Karpas-422 (cell line): ENCODE measurements around the gene KRT10. TPM values are rescaled to one million over a fixed set of nuclear protein-coding genes. Genes with fewer than 3 reads are reported as not detected.

Experiments used
- DNase-seq: peaks from one replicate; pipeline ENCODE4 v3.0.0-alpha.2; 2015
- H2AFZ ChIP-seq: fragments of 200-600 bp; sonication (generic); 2 replicates; pipeline ENCODE4 v1.6.1; 2014; ENCODE audit warnings: antibody characterized with exemption, low read length, mixed read lengths
- H3K27ac ChIP-seq: fragments of 200-600 bp; sonication (generic); 2 replicates; pipeline ENCODE4 v1.5.1; 2014; ENCODE audit warnings: mild to moderate bottlenecking, low read length, moderate library complexity
- H3K27me3 ChIP-seq: fragments of 200-600 bp; sonication (generic); 2 replicates; pipeline ENCODE4 v1.6.1; 2014; ENCODE audit warnings: low read length, mixed read lengths
- H3K36me3 ChIP-seq: fragments of 200-600 bp; sonication (generic); 2 replicates; pipeline ENCODE4 v1.6.1; 2014; ENCODE audit warnings: low read length, mixed read lengths; ENCODE audit not compliant: insufficient read depth
- H3K4me1 ChIP-seq: fragments of 200-600 bp; sonication (generic); 2 replicates; pipeline ENCODE4 v1.6.1; 2014; ENCODE audit warnings: mild to moderate bottlenecking, low read length, mixed read lengths
- H3K4me2 ChIP-seq: fragments of 200-600 bp; sonication (generic); 2 replicates; pipeline ENCODE4 v1.6.1; 2014; ENCODE audit warnings: low read length, low read depth, mild to moderate bottlenecking; ENCODE audit not compliant: poor library complexity, severe bottlenecking
- H3K4me3 ChIP-seq: fragments of 200-600 bp; sonication (generic); 2 replicates; pipeline ENCODE4 v1.5.1; 2014; ENCODE audit warnings: mild to moderate bottlenecking, antibody characterized with exemption, low read length, mixed read lengths
- H3K79me2 ChIP-seq: fragments of 200-600 bp; sonication (generic); 2 replicates; pipeline ENCODE4 v1.6.1; 2014; ENCODE audit warnings: mild to moderate bottlenecking, low read length, mixed read lengths
- H3K9ac ChIP-seq: fragments of 200-600 bp; sonication (generic); 2 replicates; pipeline ENCODE4 v1.6.0; 2014; ENCODE audit warnings: low read length
- H3K9me2 ChIP-seq: fragments of 200-600 bp; sonication (generic), shearing (Covaris generic); replicated peaks from 2 replicates; pipeline ENCODE4 v1.6.0; 2014; ENCODE audit warnings: mild to moderate bottlenecking, low read length, moderate library complexity; ENCODE audit not compliant: insufficient read depth
- H3K9me3 ChIP-seq: fragments of 300-700, 200-600 bp; sonication (generic); 2 replicates; pipeline ENCODE4 v1.6.1; 2014; ENCODE audit warnings: low read length, mixed read lengths
- H4K20me1 ChIP-seq: fragments of 200-600 bp; sonication (generic); 2 replicates; pipeline ENCODE4 v1.6.1; 2014; ENCODE audit warnings: mild to moderate bottlenecking, antibody characterized with exemption, low read length, low read depth; ENCODE audit not compliant: insufficient read depth
- total RNA-seq: library from RNA; depleted of rRNA; stranded (reverse); fragments of >200 nt; shearing (Covaris generic); gene quantifications from 2 replicates; pipeline ENCODE4 v1.2.3, GENCODE V29; 2014; ENCODE audit warnings: low replicate concordance

Gene KRT10
- total RNA-seq, 1 experiment from 2014 or later, result 14.9 TPM

DNA sequence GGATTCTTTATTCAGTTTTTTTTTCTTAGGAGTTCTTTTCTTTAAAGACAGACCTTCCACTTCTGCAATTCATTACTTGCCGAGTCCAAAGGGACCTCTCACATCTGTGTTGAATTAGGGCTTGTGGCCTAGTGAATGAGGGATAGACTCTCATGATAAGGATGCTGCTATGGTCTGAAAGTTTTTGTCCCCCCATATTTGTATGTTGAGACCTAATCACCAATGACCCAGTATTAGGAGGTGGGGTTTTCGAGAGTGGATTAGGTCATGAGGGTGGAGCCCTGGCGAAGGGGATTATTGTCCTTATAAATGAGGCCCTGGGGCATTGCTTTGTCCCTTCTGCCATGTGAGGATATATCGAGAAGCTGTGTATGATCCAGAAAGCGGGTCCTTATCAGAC is 35.1 kb upstream of the KRT10 start:
- DNase-seq, result no peak
- Histone ChIP-seq H3K9ac (no peak overlapping the region), H3K79me2 (no peaks in the 10 kb centered on the region), H4K20me1 (no peaks in the 10 kb centered on the region), H3K4me3 (no peak overlapping the region), H3K9me2 (no peaks in the 10 kb centered on the region), H3K27ac (no peak overlapping the region), H3K27me3 (no peaks in the 10 kb centered on the region), H2AFZ (no peak overlapping the region), H3K4me2 (no peak overlapping the region), H3K36me3 (no peaks in the 10 kb centered on the region), H3K4me1 (no peaks in the 10 kb centered on the region), H3K9me3 (no peaks in the 10 kb centered on the region)

- Histone ChIP-seq H3K9me2 (no peaks in the 10 kb centered on the region), H3K9me3 (no peaks in the 10 kb centered on the region), H4K20me1 (no peaks in the 10 kb centered on the region), H3K4me2 (no peak overlapping the region), H3K79me2 (no peaks in the 10 kb centered on the region), H3K4me3 (no peak overlapping the region), H2AFZ (no peak overlapping the region), H3K4me1 (no peaks in the 10 kb centered on the region), H3K36me3 (no peaks in the 10 kb centered on the region), H3K27me3 (no peaks in the 10 kb centered on the region), H3K9ac (no peak overlapping the region), H3K27ac (no peak overlapping the region)
- no peak for DNase-seq
Measured at GRCh38 chr17:40854175-40854814, 31.9 kb upstream of the KRT10 start.

- Histone ChIP-seq H2AFZ (no peak overlapping the region), H3K36me3 (no peaks in the 10 kb centered on the region), H3K9me2 (no peaks in the 10 kb centered on the region), H3K27me3 (no peaks in the 10 kb centered on the region), H3K4me3 (no peak overlapping the region), H3K4me1 (no peaks in the 10 kb centered on the region), H3K9me3 (no peaks in the 10 kb centered on the region), H4K20me1 (no peaks in the 10 kb centered on the region), H3K9ac (no peak overlapping the region), H3K79me2 (no peaks in the 10 kb centered on the region), H3K4me2 (no peak overlapping the region), H3K27ac (no peak overlapping the region)
- DNase-seq, result no peak
Measured at GRCh38 chr17:40852364-40852763, 29.9 kb upstream of the KRT10 start.

DNA sequence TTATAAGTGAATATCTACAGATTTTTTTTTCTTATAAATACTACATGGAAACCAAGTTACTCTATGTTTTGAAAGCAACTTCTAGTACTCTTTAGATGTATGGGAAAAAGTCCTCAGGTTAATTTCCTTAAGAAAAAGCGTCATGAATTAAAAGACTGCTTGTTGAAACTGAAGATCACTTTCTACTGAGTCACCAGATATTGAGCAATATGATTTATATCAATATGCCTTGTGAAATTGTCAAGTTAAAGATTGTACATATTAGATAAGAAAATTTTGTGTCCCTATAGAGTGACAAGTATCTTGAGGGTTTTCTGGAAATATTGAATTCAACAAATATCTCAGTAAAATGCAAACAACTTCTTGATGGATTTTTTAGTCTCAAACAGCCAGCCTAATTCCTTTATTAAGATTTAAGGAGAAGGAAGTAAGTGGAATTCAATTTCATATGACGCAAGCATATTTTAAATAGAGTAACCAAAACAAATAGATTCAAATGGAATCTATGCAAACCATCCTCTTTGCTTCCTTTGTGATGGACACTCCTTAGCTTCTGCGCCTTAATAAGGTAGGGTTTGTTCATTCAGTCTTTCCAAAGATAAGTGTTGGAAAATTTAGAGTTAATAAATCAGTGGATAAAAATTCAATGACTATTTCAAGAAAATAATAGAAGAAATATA is 28.0 kb upstream of the KRT10 start:
- Histone ChIP-seq H3K36me3 (no peaks in the 10 kb centered on the region), H3K4me3 (no peak overlapping the region), H3K9ac (no peak overlapping the region), H3K4me1 (no peaks in the 10 kb centered on the region), H3K9me3 (no peaks in the 10 kb centered on the region), H3K9me2 (no peaks in the 10 kb centered on the region), H4K20me1 (no peaks in the 10 kb centered on the region), H3K79me2 (no peaks in the 10 kb centered on the region), H3K27ac (no peak overlapping the region), H3K4me2 (no peak overlapping the region), H3K27me3 (no peaks in the 10 kb centered on the region), H2AFZ (no peak overlapping the region)
- no peak for DNase-seq

GRCh38 chr17:40849723-40850122 is 27.3 kb upstream of the KRT10 start:
- Histone ChIP-seq H3K9me2 (no peaks in the 10 kb centered on the region), H2AFZ (no peak overlapping the region), H3K36me3 (no peaks in the 10 kb centered on the region), H3K4me3 (no peak overlapping the region), H3K9ac (no peak overlapping the region), H3K4me2 (no peak overlapping the region), H3K27me3 (no peaks in the 10 kb centered on the region), H3K4me1 (no peaks in the 10 kb centered on the region), H3K9me3 (no peaks in the 10 kb centered on the region), H3K79me2 (no peaks in the 10 kb centered on the region), H4K20me1 (no peaks in the 10 kb centered on the region), H3K27ac (no peak overlapping the region)
- no peak for DNase-seq

DNA sequence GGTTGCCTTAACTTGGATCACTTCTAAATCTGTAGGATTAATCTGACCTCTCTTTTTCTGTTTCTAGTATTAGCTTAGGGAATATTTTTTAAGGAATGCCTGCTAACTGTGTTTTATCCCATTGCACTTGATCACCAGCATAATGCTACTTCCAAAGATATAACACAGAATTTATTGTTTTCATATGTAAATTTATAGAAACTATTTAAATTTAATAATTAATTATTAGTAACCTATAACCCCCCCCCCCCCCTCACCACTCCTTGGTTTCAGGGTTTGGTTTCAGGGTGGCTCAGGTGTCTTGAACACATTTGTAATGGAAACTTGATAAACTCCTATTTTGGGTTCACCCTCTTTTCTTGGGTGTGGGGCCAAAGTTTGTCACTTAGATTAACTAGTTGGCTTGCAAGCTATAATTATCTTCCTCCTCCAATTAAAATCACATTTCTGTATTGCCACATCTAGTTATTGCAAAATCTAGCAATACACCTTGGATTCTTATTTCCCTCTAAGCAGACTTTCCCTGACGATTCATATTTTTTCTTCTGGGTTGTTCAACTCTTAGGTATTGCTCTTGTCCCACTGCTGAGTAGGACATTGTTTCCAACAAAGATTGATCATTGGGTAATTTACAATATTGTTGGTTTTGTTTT is 26.3 kb upstream of the KRT10 start:
- Histone ChIP-seq H3K36me3 (no peaks in the 10 kb centered on the region), H3K9me3 (no peaks in the 10 kb centered on the region), H3K79me2 (no peaks in the 10 kb centered on the region), H3K9me2 (no peaks in the 10 kb centered on the region), H3K27me3 (no peaks in the 10 kb centered on the region), H2AFZ (no peak overlapping the region), H3K4me1 (no peaks in the 10 kb centered on the region), H3K4me3 (no peak overlapping the region), H4K20me1 (no peaks in the 10 kb centered on the region), H3K27ac (no peak overlapping the region), H3K9ac (no peak overlapping the region), H3K4me2 (no peak overlapping the region)
- DNase-seq, result no peak

- H2AFZ ChIP-seq, result no peak overlapping the region
- H3K4me3 ChIP-seq, result no peak overlapping the region
- H3K9me3 ChIP-seq, result no peaks in the 10 kb centered on the region
- no peak overlapping the region for H3K4me2 ChIP-seq
- no peaks in the 10 kb centered on the region for H3K27me3 ChIP-seq
- H3K4me1 ChIP-seq, result no peaks in the 10 kb centered on the region
- no peaks in the 10 kb centered on the region for H3K36me3 ChIP-seq
- H3K79me2 ChIP-seq, result no peaks in the 10 kb centered on the region
- no peak overlapping the region for H3K9ac ChIP-seq
- H3K27ac ChIP-seq, result no peak overlapping the region
- H4K20me1 ChIP-seq, result no peaks in the 10 kb centered on the region
- no peaks in the 10 kb centered on the region for H3K9me2 ChIP-seq
- no peak for DNase-seq
Measured at GRCh38 chr17:40846515-40847144, 24.2 kb upstream of the KRT10 start.

- Histone ChIP-seq H3K4me3 (no peak overlapping the region), H3K36me3 (no peaks in the 10 kb centered on the region), H3K4me2 (no peak overlapping the region), H3K27me3 (no peaks in the 10 kb centered on the region), H3K4me1 (no peaks in the 10 kb centered on the region), H3K79me2 (no peaks in the 10 kb centered on the region), H3K9me2 (no peaks in the 10 kb centered on the region), H2AFZ (no peak overlapping the region), H3K9ac (no peak overlapping the region), H3K9me3 (no peaks in the 10 kb centered on the region), H3K27ac (no peak overlapping the region), H4K20me1 (no peaks in the 10 kb centered on the region)
- DNase-seq, result no peak
Measured at GRCh38 chr17:40844671-40845107, 22.3 kb upstream of the KRT10 start.
